SKM-1 treated with dmso at 0.1 percent for 144 hours (cell line): ENCODE measurements around the gene VPS45.

Source experiments
- DNase-seq: peaks from one replicate; lab custom pipeline; 2025; ENCODE audit not compliant: unreplicated experiment; lab: John Stamatoyannopoulos, UW

The VPS45 gene

GRCh38 chr1:150072959-150073358 lies 5.4 kb downstream of the VPS45 start:
- peak; percentile 64 for DNase-seq

DNA sequence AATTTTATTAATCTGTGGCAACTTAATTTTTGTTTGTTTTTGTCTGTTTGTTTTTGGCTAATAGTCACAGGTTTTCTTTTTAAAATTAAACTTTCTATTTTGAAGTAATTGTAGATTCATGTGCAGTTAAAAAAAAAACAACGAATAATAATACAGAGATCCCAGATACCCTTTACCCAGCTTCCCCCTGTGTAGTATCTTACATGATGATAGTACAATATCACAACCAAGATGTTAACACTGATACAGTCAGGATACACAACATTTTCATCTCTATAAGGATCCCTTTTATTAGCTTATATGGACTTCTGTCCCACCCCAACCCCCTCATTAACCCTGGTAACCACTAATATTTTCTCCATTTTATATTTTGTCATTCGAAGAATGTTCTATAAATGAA lies 5.9 kb downstream of the VPS45 start:
- no peak for DNase-seq

DNA sequence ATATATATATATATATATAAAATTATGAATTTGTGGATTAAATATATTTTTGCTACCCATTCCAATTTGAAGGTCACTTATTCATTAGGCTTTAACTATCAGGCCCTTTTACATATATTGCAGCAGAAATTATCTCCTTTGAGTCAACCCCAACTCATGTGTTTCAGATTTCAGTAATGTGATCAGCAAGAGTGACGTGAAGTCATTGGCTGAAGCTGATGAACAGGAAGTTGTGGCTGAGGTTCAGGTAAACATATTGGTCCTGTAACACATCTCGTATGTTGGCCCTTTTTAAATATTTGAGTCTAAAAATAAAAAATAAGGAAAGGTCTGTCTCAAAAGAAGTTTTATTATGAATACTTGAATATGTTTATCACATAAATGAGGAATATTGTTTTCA lies 8.5 kb downstream of the VPS45 start:
- DNase-seq, result no peak

DNA sequence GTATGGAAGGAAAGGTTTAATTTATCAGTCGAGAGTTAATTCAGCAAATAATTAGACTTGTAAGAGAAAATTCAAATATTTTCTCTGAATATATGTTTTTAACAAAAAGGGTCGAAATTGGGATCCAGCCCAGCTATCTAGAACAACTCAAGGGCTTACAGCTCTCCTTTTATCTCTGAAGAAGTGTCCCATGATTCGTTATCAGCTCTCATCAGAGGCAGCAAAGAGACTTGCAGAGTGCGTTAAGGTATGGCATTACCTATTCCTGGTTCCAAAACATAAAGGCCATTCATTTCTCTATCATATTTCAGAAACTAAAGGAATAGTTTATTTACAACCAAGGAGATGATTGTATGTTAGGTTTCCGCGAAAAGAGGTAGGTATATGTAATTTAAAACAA lies 9.4 kb downstream of the VPS45 start:
- no peak for DNase-seq

- no peak for DNase-seq
Observed at GRCh38 chr1:150080784-150081183, 13.2 kb downstream of the VPS45 start.

GRCh38 chr1:150082494-150082893 lies 14.9 kb downstream of the VPS45 start:
- no peak for DNase-seq

DNA sequence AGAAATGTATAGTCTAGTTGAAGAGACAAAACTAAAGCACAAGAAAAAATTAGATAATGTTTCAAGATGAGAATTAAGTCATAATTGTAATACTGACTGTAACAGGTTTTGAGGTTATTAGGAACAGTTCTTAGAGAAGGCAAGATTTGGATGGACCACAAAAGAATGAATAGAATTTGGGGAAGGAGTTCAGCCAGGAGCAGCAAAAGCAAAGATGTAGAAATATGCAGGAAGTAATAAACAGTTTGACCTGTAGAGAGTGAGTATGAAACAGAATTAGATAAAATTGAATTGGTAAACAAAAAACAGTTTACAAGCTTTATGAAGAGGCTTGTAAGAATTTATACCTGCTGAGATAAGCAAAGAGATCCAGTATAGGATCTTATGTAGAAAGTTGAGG lies 16.3 kb downstream of the VPS45 start:
- no peak for DNase-seq

DNA sequence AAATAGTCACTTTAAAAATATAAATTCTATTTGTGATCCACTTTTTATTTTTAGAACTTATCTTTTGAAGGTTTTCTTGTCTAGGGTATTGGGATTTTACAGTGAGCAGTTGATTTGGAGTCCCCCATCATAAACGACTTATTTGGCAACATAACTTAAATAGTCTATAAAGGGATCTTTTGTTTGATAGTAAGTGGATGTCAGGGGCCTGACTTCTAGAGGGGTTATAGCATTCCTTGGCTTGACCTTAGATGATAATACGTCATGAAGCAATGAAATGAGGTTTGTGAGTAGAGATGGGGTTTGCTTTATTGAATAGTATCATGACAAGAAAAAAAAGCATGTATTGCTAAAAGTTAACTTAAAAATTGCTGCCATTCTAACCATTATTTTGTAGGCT lies 17.8 kb downstream of the VPS45 start:
- DNase-seq, result no peak

DNA sequence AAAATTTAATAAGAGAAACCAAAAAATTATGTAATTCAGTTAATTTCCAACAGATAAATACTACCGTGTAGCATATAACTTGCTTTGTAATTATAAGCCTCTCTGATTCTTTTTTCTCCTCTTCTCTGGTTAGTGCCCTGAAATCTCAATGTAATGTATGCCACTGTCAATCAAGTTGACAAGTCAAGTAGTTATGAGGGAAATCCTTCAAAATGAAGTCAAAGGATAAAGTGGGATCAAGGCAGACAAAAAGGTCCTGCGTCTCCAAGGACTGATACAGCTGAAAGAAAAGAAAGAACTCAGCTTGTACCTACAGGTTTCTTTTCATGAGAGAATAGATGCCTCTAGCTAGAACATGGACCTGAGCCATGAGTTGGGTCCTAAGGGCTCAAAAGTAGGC lies 19.8 kb downstream of the VPS45 start:
- no peak for DNase-seq

GRCh38 chr1:150089846-150090520 lies 22.4 kb downstream of the VPS45 start:
- DNase-seq, result peak; percentile 79

GRCh38 chr1:150092180-150092791 lies 24.7 kb downstream of the VPS45 start:
- DNase-seq, result no peak

DNA sequence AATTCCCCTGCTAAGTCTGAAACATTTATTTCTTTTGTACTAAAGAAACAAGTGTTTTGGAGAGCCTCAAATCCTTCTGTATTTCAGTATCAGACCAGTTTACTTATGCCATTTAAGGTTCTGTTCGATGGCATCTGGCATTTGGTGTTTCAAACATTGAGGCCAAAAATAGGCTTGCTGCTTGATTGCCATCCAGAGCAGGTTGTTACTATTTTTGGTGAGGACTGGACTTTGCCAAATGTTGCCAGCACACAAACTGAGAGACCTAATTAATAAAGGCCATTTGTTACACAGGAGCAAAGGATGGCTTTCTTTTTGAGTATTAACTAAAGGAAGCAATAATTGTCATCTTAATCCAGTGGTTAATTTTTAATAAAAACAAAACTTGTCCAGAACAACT lies 26.2 kb downstream of the VPS45 start:
- DNase-seq, result no peak

DNA sequence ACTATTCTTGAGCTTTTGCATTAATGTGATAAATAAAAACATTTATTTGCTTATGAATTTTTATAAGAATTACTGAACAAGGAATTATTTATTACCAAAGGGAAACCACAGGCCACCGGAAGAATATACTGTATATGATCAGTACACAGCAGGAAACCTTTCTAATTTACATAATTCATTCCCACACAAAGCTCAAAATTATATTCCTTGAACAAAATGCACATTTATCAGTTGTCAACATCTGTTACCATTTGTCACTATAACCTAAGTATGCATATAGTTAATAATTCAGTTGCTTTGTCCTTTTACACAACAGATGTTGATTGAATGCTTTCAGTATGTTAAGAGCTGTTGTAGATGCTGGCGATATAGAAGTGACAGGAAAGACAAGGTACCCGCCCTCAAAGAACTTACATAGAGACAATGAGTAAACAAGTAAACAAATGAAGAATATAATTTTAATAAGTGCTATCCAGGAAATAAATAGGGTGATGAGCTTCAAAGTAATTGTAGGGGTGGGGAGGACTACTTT lies 27.2 kb downstream of the VPS45 start:
- DNase-seq, result no peak

DNA sequence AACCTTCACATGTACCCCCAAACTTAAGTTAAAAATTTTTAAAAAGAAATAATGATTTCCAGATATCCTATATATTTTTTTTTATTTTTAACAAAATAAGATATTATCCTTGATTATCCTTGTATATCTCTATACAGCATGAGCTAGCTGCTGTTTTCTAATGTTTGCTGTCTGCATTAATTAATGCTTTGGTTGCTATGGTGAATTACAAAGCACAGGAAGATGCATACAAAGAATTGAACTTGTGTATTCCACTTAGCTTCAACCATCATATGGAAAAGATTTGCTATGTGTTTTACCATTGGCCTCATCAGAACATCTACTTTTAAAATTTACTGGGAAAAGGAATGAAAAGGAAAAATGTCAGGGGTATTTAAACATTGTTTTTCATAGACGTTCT lies 35.4 kb downstream of the VPS45 start:
- DNase-seq, result no peak

GRCh38 chr1:150106341-150106740 lies 38.8 kb downstream of the VPS45 start:
- no peak for DNase-seq

GRCh38 chr1:150109586-150109985 lies 42.0 kb downstream of the VPS45 start:
- DNase-seq, result no peak

- no peak for DNase-seq
Observed at GRCh38 chr1:150110116-150110515, 42.5 kb downstream of the VPS45 start.

GRCh38 chr1:150111670-150112069 lies 44.1 kb downstream of the VPS45 start:
- DNase-seq, result no peak

DNA sequence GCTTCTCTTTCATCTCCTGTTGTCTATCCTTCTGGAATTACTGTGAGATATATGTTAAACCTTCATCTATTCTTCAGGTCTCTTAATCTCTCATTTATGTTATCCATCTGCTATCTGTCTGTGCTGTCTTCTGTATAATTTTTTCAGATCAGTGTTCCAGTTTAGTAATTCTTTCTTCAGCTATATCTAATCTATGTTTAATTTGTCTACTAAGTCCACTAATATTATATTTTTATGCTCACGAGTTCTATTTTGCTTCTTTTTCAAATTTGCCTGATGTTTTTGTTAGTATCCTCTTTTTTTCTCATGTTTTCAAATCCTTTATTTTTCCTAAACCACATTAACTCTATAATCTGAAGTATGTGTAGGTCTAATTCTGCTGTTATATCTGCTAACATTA lies 47.5 kb downstream of the VPS45 start:
- no peak for DNase-seq

GRCh38 chr1:150118716-150119115 lies 51.1 kb downstream of the VPS45 start:
- DNase-seq, result no peak

- DNase-seq, result no peak
Observed at GRCh38 chr1:150121236-150121862, 53.8 kb downstream of the VPS45 start.

DNA sequence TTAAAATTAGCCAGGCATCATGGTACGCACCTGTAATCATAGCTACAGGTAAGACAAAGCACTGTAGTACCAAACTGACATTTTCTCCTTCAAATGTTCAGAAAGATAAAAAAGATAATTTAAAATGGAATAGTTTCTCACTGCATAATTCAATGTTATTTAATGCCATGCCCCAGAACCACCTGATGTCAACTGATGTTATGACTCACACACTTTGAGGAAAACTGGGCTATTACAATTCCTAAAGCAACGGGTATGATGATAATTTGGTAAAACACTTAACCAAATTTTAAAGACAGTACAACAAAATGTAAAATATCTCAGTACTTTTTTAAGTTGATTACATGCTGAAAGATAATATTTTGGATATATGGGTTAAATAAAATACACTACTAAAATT lies 59.2 kb downstream of the VPS45 start:
- DNase-seq, result no peak
